ENCODE measurements around the gene CHID1.

GRCh38 chr11:844693-845644 is 65.6 kb downstream of the CHID1 start:
- TF ChIP-seq CTCF (IDR thresholded peaks at IDR 0.05; ENCODE audit: insufficient read depth, low read length, poor library complexity, severe bottlenecking) = no peak
- no peak for TF ChIP-seq EZH2phosphoT487 (conservative IDR thresholded peaks at IDR 0.05; ENCODE audit: low read length)
